ENCODE measurements around the gene AAGAB. TPM values are rescaled to one million over a fixed set of nuclear protein-coding genes. Genes with fewer than 3 reads are reported as not detected.
A peak's percentile ranks its signal among the peaks of the same experiment; 100 is the strongest.

Gene AAGAB
- total RNA-seq, 1 donor from 2014 or later, result 50.9 TPM

- no peak for DNase-seq (ENCODE audit: extremely low spot score, unreplicated experiment)
- Mint-ChIP-seq H3K36me3 (peaks cover 43% of the 10 kb centered on the region), H3K4me1 (ENCODE audit: unreplicated experiment) (peaks cover 59% of the 10 kb centered on the region), H3K27me3 (no peaks in the 10 kb centered on the region), H3K4me3 (peak overlapping the region; percentile 20), H3K9me3 (no peaks in the 10 kb centered on the region), H3K27ac (peak overlapping the region; percentile 14)
- TF ChIP-seq CTCF (conservative IDR thresholded peaks at IDR 0.05), result no peak
Measured at GRCh38 chr15:67167091-67167490, 87.4 kb downstream of the AAGAB start.

GRCh38 chr15:67166280-67167009 lies 88.0 kb downstream of the AAGAB start:
- Mint-ChIP-seq H3K9me3 (no peaks in the 10 kb centered on the region), H3K4me1 (ENCODE audit: unreplicated experiment) (peaks cover 65% of the 10 kb centered on the region), H3K27me3 (no peaks in the 10 kb centered on the region), H3K36me3 (peaks cover 43% of the 10 kb centered on the region), H3K27ac (peak overlapping the region; percentile 9), H3K4me3 (peak overlapping the region; percentile 20)
- no peak for TF ChIP-seq CTCF (conservative IDR thresholded peaks at IDR 0.05)
- no peak for DNase-seq (ENCODE audit: extremely low spot score, unreplicated experiment)

- Mint-ChIP-seq H3K27me3 (no peaks in the 10 kb centered on the region), H3K36me3 (peaks cover 40% of the 10 kb centered on the region), H3K4me1 (ENCODE audit: unreplicated experiment) (peaks cover 62% of the 10 kb centered on the region), H3K27ac (peak overlapping the region; percentile 9), H3K4me3 (no peak overlapping the region), H3K9me3 (no peaks in the 10 kb centered on the region)
- no peak for TF ChIP-seq CTCF (conservative IDR thresholded peaks at IDR 0.05)
- no peak for DNase-seq (ENCODE audit: extremely low spot score, unreplicated experiment)
Measured at GRCh38 chr15:67165254-67166253, 88.9 kb downstream of the AAGAB start.

- H3K9me3 Mint-ChIP-seq, result no peaks in the 10 kb centered on the region
- no peak overlapping the region for H3K4me3 Mint-ChIP-seq
- no peaks in the 10 kb centered on the region for H3K27me3 Mint-ChIP-seq
- peaks cover 54% of the 10 kb centered on the region for H3K4me1 Mint-ChIP-seq (ENCODE audit: unreplicated experiment)
- H3K36me3 Mint-ChIP-seq, result peaks cover 33% of the 10 kb centered on the region
- H3K27ac Mint-ChIP-seq, result no peak overlapping the region
- no peak for TF ChIP-seq CTCF (conservative IDR thresholded peaks at IDR 0.05)
- no peak for DNase-seq (ENCODE audit: extremely low spot score, unreplicated experiment)
Measured at GRCh38 chr15:67164811-67165253, 89.6 kb downstream of the AAGAB start.

- TF ChIP-seq CTCF (conservative IDR thresholded peaks at IDR 0.05), result no peak
- no peak overlapping the region for H3K4me3 Mint-ChIP-seq
- H3K4me1 Mint-ChIP-seq (ENCODE audit: unreplicated experiment), result peaks cover 55% of the 10 kb centered on the region
- peaks cover 3% of the 10 kb centered on the region for H3K9me3 Mint-ChIP-seq
- DNase-seq (ENCODE audit: extremely low spot score, unreplicated experiment), result no peak
- H3K27me3 Mint-ChIP-seq, result no peaks in the 10 kb centered on the region
- H3K36me3 Mint-ChIP-seq, result peaks cover 33% of the 10 kb centered on the region
- H3K27ac Mint-ChIP-seq, result no peak overlapping the region
Measured at GRCh38 chr15:67164401-67164791, 90.1 kb downstream of the AAGAB start.

All from type B pancreatic cell (in vitro differentiated cells).